Measurements from ENCODE around the gene TBC1D4.

Gene TBC1D4

DNA sequence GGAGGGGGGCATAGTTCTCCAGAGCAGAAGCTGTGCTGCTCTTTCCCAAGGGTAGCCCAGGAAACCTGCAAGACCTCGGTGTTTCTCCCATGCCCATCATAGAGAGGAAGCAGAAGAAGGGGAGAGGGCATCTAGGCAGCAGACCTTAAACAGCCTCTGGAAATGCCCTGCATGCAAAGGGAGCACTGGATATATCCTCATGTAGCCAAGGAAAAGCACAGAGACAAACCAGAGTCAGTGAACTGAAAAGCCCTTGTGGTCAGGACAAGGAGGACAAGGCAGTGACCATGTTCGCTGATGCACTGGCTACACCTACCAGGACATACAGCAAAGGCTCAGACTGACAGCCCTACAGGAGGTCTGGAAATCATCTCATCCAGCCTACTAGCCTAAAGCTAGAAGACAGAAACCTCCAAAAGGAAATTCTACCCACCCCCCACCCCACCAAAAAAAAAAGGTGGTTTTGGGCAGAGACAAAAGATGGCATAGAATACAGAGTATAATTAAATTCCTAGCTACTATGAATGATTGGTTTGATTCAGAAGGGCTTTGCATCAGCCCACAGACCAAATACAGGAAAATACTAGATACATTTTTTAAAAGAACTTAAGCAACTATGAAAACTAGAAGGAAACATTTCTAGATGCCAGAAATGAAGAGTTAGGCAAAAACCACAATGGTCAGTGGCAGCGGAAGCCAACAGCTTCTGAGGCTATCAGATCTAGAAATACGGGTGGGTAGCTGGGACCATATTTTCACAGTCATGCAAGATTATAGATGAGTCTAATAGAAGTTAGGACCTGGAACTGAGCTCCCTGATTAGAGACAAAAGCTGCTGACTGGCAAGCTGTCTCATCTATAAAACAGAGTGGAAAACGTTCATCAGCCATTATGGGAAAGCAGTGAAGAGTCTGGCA is 4.4 kb upstream of the TBC1D4 start:
- DNase-seq: peak; percentile 70

DNA sequence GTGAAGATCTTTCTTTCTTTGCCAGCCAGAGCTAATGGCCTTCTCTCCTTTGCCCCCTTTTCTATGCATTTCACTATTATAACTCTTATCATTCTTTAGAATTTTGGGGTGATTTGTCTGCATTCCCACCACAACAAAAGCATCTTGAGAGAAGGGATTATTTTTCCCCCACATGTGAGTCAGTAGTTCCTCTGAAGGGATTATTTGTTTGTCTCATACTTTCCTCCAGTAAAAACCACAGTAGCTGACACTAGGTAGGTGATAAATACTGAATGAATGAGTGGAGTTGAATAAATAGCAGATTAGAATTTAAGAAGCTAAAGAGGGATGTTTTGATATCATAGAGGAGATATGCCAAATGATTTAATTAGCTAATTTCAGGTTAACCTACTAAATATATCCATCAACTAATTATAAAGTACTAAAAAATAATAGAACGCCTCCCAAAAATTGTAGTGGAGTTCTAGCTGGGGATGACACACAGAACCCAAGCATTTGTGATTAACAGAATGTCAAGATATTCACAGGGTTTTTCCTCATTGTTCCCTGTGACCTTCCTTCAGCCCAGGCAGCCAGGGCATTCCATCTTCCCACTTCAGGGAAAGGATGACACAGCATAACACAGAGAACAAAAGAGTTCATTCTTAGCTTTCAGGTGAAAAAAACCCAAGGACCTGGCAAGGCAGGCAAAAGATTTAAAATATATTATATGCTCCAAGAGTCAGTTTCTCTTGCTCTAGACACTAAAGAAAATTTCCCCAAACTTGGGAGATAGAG is 3.5 kb upstream of the TBC1D4 start:
- DNase-seq: no peak

DNA sequence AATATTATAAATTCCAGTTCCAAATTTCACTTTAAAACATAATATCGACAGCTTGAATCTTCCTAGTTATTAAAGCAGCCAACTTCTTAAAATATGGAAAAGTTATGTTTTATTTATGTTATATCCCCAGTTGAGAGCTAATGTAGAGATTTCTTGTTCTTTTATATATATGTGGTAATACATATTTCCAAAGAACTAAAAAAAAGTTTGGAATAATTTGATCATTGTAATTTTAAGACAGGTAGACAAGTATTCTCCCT is 781 bp upstream of the TBC1D4 start:
- DNase-seq: no peak

- DNase-seq: peak; percentile 38
Measured at GRCh38 chr13:75481176-75482069, 546 bp downstream of the TBC1D4 start.

DNA sequence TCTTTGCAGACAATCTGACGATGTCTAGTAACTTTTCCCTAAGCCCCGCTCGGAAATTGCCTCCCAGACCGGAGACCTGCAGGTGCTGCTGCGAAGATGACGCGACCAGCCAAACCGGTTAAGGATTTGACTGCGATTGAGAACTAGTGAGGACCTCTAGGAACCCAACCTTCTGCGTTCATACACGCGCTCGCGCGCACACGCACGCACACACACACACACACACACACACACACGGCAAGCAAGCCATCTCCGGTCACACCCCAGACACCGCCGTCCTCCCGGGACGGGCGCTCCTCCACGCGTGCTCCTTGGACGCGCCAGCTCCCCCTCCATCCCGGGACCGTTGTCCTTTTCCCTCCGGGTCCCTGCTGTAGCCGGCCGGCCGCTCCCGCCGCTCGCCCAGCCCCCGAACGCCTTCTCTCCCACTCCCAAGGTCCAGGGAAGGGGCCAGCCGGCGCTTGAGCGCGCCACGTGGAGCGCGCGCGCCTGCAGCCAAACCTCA is 1.2 kb downstream of the TBC1D4 start:
- peak; percentile 55 for DNase-seq

GRCh38 chr13:75479102-75479740 is 2.7 kb downstream of the TBC1D4 start:
- DNase-seq: no peak

DNA sequence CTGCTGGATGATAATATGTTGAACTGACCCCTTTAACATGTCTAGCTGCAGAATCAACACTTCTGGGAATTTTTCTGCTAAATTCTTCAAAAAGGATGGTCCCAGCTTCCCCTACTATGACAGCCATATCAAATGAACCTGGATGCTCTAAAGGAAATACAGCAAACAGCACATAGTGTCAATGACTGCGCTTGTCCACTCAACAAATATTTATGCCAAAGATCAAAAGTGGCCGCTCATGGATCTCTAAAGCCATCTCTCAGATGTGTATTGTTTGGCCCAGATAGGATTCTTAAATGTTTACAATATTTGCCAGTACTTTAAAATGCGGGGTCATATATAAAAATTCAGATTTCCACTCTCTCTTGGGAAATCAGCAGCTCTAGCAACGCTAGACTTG is 3.3 kb downstream of the TBC1D4 start:
- no peak for DNase-seq

GRCh38 chr13:75474956-75475355 is 7.0 kb downstream of the TBC1D4 start:
- no peak for DNase-seq

- no peak for DNase-seq
Measured at GRCh38 chr13:75473468-75473867, 8.5 kb downstream of the TBC1D4 start.

- DNase-seq: no peak
Measured at GRCh38 chr13:75470676-75471075, 11.3 kb downstream of the TBC1D4 start.

GRCh38 chr13:75469047-75469446 is 12.9 kb downstream of the TBC1D4 start:
- no peak for DNase-seq

DNA sequence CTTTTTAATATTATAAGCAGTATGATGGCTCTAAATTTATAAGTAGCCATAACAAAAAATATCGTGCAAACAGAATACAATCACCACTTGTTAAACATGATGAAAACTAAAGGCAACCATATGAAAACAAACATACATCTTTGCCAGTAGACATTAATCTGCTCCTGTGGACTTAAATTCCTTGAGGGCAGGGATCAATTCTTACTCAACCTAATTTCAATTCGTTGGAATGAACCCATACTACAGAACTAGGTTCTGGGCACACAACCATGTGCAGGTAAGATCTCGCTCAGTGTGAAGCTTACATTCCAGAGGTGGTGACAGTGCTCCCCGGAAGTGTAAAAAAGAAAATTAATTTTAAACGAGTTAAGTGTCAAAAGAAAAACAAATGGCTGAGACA is 13.4 kb downstream of the TBC1D4 start:
- no peak for DNase-seq

DNA sequence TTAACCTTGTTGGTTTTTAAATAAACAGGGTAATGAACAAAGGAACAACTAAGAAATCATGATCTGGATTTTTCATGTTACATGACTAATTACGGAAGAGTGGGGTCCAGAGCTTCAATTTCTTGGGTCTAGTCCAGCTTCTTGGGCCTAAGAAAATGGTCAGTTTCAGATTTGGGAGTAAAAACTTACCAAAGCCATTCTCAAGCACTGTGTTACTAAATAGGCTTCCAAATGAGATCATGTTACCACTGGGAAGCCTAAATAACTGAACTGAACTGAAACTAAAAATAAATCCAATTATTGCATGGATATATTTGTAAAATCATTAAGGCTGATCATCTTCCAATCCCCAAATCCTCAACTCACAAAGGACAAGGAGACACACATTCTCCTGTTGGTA is 13.9 kb downstream of the TBC1D4 start:
- DNase-seq: no peak

- DNase-seq: no peak
Measured at GRCh38 chr13:75467040-75467728, 14.8 kb downstream of the TBC1D4 start.

- DNase-seq: no peak
Measured at GRCh38 chr13:75465236-75465635, 16.7 kb downstream of the TBC1D4 start.

DNA sequence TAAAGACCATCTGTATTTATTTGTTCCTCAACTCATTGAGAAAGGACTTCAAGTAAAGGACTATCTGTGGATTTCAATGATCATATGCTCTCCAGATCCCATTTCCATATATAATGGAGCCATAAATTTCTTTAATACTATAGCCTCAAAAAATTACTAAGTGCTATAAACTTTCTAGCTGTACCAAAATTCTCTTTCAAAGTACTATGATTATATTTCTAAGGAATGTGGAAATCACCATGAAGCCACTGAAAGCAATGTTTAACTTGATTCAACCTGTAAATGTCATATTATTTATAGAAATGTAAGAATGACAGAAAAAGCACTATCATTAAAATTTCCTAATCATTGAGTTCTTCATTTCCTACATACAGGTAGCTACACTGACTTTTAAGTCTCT is 20.7 kb downstream of the TBC1D4 start:
- DNase-seq: no peak

- no peak for DNase-seq
Measured at GRCh38 chr13:75460644-75461043, 21.3 kb downstream of the TBC1D4 start.

GRCh38 chr13:75458696-75459422 is 23.1 kb downstream of the TBC1D4 start:
- no peak for DNase-seq

- DNase-seq: no peak
Measured at GRCh38 chr13:75455962-75456361, 26.0 kb downstream of the TBC1D4 start.

DNA sequence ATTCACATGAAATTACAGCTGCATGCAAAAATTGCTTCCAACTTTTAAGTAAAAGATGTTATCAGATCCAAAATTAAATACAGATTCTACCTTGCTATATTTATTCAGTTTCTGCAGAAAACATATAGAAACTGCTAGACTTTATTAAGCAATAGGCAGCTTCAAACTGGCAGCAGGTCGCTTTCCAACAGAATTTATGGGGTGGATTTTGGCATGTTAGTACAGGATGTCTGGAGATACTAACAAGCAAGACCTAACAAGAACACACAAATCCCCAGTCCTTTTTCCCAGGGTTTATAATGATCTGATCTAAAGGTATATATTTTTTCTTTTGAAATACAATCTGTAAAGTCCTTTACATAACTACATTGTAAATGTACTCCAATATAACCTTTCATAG is 27.5 kb downstream of the TBC1D4 start:
- no peak for DNase-seq

GRCh38 chr13:75452564-75452963 is 29.4 kb downstream of the TBC1D4 start:
- DNase-seq: no peak

All from hematopoietic multipotent progenitor cell treated with erythropoietin and hydrocortisone succinate and interleukin-3 and kit ligand, for 8 days (in vitro differentiated cells).